ENCODE results near the gene TMEFF1.
"Not testable (repeated sequence)": the region's sequence is repeated elsewhere in the genome, so short reads cannot be mapped to it uniquely, and the experiment has no call there.

Gene TMEFF1

GRCh38 chr9:100492952-100493351 is 20.0 kb downstream of the TMEFF1 start:
- peak in 1 of 2 donors; percentile 28 for DNase-seq

GRCh38 chr9:100498592-100498991 is 25.6 kb downstream of the TMEFF1 start:
- DNase-seq, result no peak

- no peak for DNase-seq
Observed at GRCh38 chr9:100499460-100499859, 26.5 kb downstream of the TMEFF1 start.

GRCh38 chr9:100499866-100500265 is 26.9 kb downstream of the TMEFF1 start:
- DNase-seq, result no peak

- no peak for DNase-seq
Observed at GRCh38 chr9:100505564-100506159, 32.7 kb downstream of the TMEFF1 start.

- not testable (repeated sequence) for DNase-seq
Observed at GRCh38 chr9:100507350-100507749, 34.4 kb downstream of the TMEFF1 start.

- DNase-seq, result no peak
Observed at GRCh38 chr9:100511205-100511604, 38.3 kb downstream of the TMEFF1 start.

GRCh38 chr9:100515578-100516494 is 42.9 kb downstream of the TMEFF1 start:
- DNase-seq, result no peak

GRCh38 chr9:100521282-100521681 is 48.3 kb downstream of the TMEFF1 start:
- no peak for DNase-seq

GRCh38 chr9:100525563-100525962 is 52.6 kb downstream of the TMEFF1 start:
- no peak for DNase-seq

GRCh38 chr9:100527180-100527794 is 54.3 kb downstream of the TMEFF1 start:
- DNase-seq, result not testable (repeated sequence)

GRCh38 chr9:100534401-100534800 is 61.5 kb downstream of the TMEFF1 start:
- no peak for DNase-seq

GRCh38 chr9:100540327-100540726 is 67.4 kb downstream of the TMEFF1 start:
- no peak for DNase-seq

GRCh38 chr9:100549048-100549447 is 76.1 kb downstream of the TMEFF1 start:
- no peak for DNase-seq

- DNase-seq, result peak; percentile 70 to 73
Observed at GRCh38 chr9:100554935-100555401, 82.0 kb downstream of the TMEFF1 start.

GRCh38 chr9:100555471-100555870 is 82.5 kb downstream of the TMEFF1 start:
- no peak for DNase-seq

GRCh38 chr9:100557053-100557452 is 84.1 kb downstream of the TMEFF1 start:
- DNase-seq, result no peak

GRCh38 chr9:100561256-100561655 is 88.3 kb downstream of the TMEFF1 start:
- DNase-seq, result no peak

GRCh38 chr9:100567856-100568255 is 94.9 kb downstream of the TMEFF1 start:
- no peak for DNase-seq

- no peak for DNase-seq
Observed at GRCh38 chr9:100573655-100574260, 100.8 kb downstream of the TMEFF1 start.

GRCh38 chr9:100575006-100575405 is 102.1 kb downstream of the TMEFF1 start:
- no peak for DNase-seq

- DNase-seq, result no peak
Observed at GRCh38 chr9:100575765-100576386, 102.9 kb downstream of the TMEFF1 start.

Measured in hippocampal formation (tissue), 2 donors.